Neural cell (in vitro differentiated cells): ENCODE results near the gene SPTA1. TPM values are rescaled to one million over a fixed set of nuclear protein-coding genes. Genes with fewer than 3 reads are reported as not detected.

ENCODE experiments used
- H2AFZ ChIP-seq: fragments of 200-600, 300-800 bp; sonication (generic), shearing (Covaris generic); 2 replicates; pipeline ENCODE4 v1.6.0; 2014; ENCODE audit warnings: low read depth, mild to moderate bottlenecking, antibody characterized with exemption, low read length, moderate library complexity
- H3F3A ChIP-seq: fragments of 200-600 bp; shearing (Covaris generic); 2 replicates; pipeline ENCODE4 v1.6.1; 2016; ENCODE audit warnings: mild to moderate bottlenecking, moderate library complexity, mixed read lengths, antibody characterized with exemption, low read length; ENCODE audit not compliant: insufficient read depth, poor library complexity, severe bottlenecking
- H3K27ac ChIP-seq: fragments of 200-600, 300-800 bp; sonication (generic), shearing (Covaris generic); 2 replicates; pipeline ENCODE4 v1.5.1; 2014; ENCODE audit warnings: mild to moderate bottlenecking, low read length, moderate library complexity
- H3K27me3 ChIP-seq: fragments of 300-800, 200-600 bp; sonication (generic), shearing (Covaris generic); 2 replicates; pipeline ENCODE4 v1.6.0; 2014; ENCODE audit warnings: mild to moderate bottlenecking, low read depth, low read length, moderate library complexity; ENCODE audit not compliant: insufficient read depth
- H3K36me3 ChIP-seq: fragments of 300-800, 200-600 bp; sonication (generic), shearing (Covaris generic); 2 replicates; pipeline ENCODE4 v1.5.1; 2014; ENCODE audit warnings: mild to moderate bottlenecking, antibody characterized with exemption, low read length, moderate library complexity; ENCODE audit not compliant: insufficient read depth
- H3K4me2 ChIP-seq: fragments of 300-800, 200-600 bp; sonication (generic), shearing (Covaris generic); 2 replicates; pipeline ENCODE4 v1.6.0; 2014; ENCODE audit warnings: mild to moderate bottlenecking, low read length
- H3K4me3 ChIP-seq: fragments of 300-800, 200-600 bp; sonication (generic), shearing (Covaris generic); 2 replicates; pipeline ENCODE4 v1.5.1; 2014; ENCODE audit warnings: mild to moderate bottlenecking, low read length, moderate library complexity
- H3K79me2 ChIP-seq: fragments of 200-600 bp; shearing (Covaris generic); replicated peaks from 2 replicates; pipeline ENCODE4 v1.6.0; 2014; ENCODE audit warnings: mild to moderate bottlenecking, low read length, moderate library complexity; ENCODE audit not compliant: insufficient read depth
- H3K9ac ChIP-seq: fragments of 300-800, 200-600 bp; sonication (generic), shearing (Covaris generic); 2 replicates; pipeline ENCODE4 v1.6.1; 2016; ENCODE audit warnings: mild to moderate bottlenecking, low read length, mixed read lengths
- H3K9me2 ChIP-seq: fragments of 200-600 bp; shearing (Covaris generic); 2 replicates; pipeline ENCODE4 v1.6.1; 2016; ENCODE audit warnings: mild to moderate bottlenecking, low read length, mixed read lengths; ENCODE audit not compliant: insufficient read depth
- H3K9me3 ChIP-seq: fragments of 200-600, 300-800 bp; sonication (generic), shearing (Covaris generic); 2 replicates; pipeline ENCODE4 v1.6.1; 2016; ENCODE audit warnings: mild to moderate bottlenecking, mixed run types, low read length, moderate library complexity, mixed read lengths
- H4K20me1 ChIP-seq: fragments of 200-600 bp; shearing (Covaris generic); 2 replicates; pipeline ENCODE4 v1.6.1; 2016; ENCODE audit warnings: mild to moderate bottlenecking, mixed run types; ENCODE audit not compliant: insufficient read depth
- EP300 ChIP-seq: fragments of 450-650 bp; conservative IDR thresholded peaks from 2 replicates; pipeline ENCODE4 v1.6.1; 2014; ENCODE audit warnings: antibody characterized with exemption, mild to moderate bottlenecking, moderate library complexity; ENCODE audit not compliant: poor library complexity, severe bottlenecking
- EZH2 ChIP-seq: fragments of 200-600, 300-800 bp; shearing (Covaris generic), sonication (generic); IDR thresholded peaks from 2 replicates; pipeline ENCODE4 v1.6.1; 2014; ENCODE audit warnings: antibody characterized with exemption, low read length, borderline replicate concordance, mild to moderate bottlenecking; ENCODE audit not compliant: insufficient read depth, poor library complexity, severe bottlenecking
- MXI1 ChIP-seq: fragments of 450-650 bp; conservative IDR thresholded peaks from 2 replicates; pipeline ENCODE4 v1.6.1; 2014; ENCODE audit warnings: antibody characterized with exemption, mild to moderate bottlenecking; ENCODE audit not compliant: poor library complexity, severe bottlenecking
- POLR2AphosphoS5 ChIP-seq: IDR thresholded peaks from 2 replicates; pipeline ENCODE4 v1.6.1; 2012
- RAD21 ChIP-seq: fragments of 450-650 bp; conservative IDR thresholded peaks from 2 replicates; pipeline ENCODE4 v1.6.1; 2014; ENCODE audit warnings: antibody characterized with exemption, mild to moderate bottlenecking, moderate library complexity
- SMC3 ChIP-seq: fragments of 450-650 bp; conservative IDR thresholded peaks from 2 replicates; pipeline ENCODE4 v1.6.1; 2014; ENCODE audit warnings: antibody characterized with exemption, mild to moderate bottlenecking, moderate library complexity; ENCODE audit not compliant: poor library complexity
- TAF1 ChIP-seq: IDR thresholded peaks from 2 replicates; pipeline ENCODE4 v1.6.1; 2012; ENCODE audit warnings: low read depth
- polyA plus RNA-seq: library from polyadenylated mRNA; depleted of rRNA; stranded (reverse); fragments of >200 nt; gene quantifications from 2 replicates; pipeline ENCODE4 v1.2.3, GENCODE V29; 2014
- TF ChIP-seq, protein P1 (sequence below): fragments of 450-650 bp; IDR thresholded peaks from 2 replicates; pipeline ENCODE4 v1.5.1; 2014; ENCODE audit warnings: antibody characterized with exemption, mild to moderate bottlenecking, moderate library complexity; ENCODE audit not compliant: poor library complexity, severe bottlenecking
- TF ChIP-seq, protein P2 (sequence below): IDR thresholded peaks from 2 replicates; pipeline ENCODE4 v1.6.1; 2012; ENCODE audit warnings: borderline replicate concordance

The SPTA1 gene
- polyA plus RNA-seq, 1 donor from 2014 or later = not detected

DNA sequence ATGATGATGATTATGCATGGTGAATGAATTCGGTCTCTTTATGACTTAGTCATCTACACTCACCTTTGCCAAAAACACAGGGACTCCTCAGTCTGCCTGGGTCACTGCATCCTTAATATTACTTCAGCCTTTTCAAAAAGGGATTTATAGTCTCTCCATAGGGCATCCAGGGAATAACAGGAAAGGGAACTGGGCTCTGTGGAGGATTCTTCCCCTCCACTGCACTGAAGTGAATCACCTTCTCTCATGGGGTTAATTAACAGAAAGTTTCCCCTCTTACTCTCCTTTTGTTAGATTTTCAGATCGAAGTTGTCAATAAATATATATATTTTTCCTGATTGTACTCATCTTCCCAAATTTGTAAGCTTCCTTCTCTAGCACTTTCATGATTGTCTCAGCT, 34.1 kb upstream of the SPTA1 start, which contains the start of gene OR6K3:
Gene OR6K3 (minus strand): TSS at position 101 of the 400 bp plus-strand sequence. CDS start 2,605 bp downstream, outside the sequence.
- Histone ChIP-seq H3K36me3 (no peaks in the 10 kb centered on the region), H3K9me2 (no peaks in the 10 kb centered on the region), H3K9me3 (no peaks in the 10 kb centered on the region), H3K79me2 (no peaks in the 10 kb centered on the region), H3K4me2 (no peak within 1 kb of the TSS), H4K20me1 (no peaks in the 10 kb centered on the region), H2AFZ (no peak within 1 kb of the TSS), H3K27me3 (no peaks in the 10 kb centered on the region), H3F3A (no peaks in the 10 kb centered on the region), H3K4me3 (no peak within 1 kb of the TSS), H3K27ac (no peak within 1 kb of the TSS), H3K9ac (no peak within 1 kb of the TSS)
- TF ChIP-seq POLR2AphosphoS5 (no peak), RAD21 (no peak), EZH2 (no peak), TAF1 (no peak), SMC3 (no peak), MXI1 (no peak), EP300 (no peak)
- TF ChIP-seq, protein P1, sequence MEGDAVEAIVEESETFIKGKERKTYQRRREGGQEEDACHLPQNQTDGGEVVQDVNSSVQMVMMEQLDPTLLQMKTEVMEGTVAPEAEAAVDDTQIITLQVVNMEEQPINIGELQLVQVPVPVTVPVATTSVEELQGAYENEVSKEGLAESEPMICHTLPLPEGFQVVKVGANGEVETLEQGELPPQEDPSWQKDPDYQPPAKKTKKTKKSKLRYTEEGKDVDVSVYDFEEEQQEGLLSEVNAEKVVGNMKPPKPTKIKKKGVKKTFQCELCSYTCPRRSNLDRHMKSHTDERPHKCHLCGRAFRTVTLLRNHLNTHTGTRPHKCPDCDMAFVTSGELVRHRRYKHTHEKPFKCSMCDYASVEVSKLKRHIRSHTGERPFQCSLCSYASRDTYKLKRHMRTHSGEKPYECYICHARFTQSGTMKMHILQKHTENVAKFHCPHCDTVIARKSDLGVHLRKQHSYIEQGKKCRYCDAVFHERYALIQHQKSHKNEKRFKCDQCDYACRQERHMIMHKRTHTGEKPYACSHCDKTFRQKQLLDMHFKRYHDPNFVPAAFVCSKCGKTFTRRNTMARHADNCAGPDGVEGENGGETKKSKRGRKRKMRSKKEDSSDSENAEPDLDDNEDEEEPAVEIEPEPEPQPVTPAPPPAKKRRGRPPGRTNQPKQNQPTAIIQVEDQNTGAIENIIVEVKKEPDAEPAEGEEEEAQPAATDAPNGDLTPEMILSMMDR = no peak
- TF ChIP-seq, protein P2, sequence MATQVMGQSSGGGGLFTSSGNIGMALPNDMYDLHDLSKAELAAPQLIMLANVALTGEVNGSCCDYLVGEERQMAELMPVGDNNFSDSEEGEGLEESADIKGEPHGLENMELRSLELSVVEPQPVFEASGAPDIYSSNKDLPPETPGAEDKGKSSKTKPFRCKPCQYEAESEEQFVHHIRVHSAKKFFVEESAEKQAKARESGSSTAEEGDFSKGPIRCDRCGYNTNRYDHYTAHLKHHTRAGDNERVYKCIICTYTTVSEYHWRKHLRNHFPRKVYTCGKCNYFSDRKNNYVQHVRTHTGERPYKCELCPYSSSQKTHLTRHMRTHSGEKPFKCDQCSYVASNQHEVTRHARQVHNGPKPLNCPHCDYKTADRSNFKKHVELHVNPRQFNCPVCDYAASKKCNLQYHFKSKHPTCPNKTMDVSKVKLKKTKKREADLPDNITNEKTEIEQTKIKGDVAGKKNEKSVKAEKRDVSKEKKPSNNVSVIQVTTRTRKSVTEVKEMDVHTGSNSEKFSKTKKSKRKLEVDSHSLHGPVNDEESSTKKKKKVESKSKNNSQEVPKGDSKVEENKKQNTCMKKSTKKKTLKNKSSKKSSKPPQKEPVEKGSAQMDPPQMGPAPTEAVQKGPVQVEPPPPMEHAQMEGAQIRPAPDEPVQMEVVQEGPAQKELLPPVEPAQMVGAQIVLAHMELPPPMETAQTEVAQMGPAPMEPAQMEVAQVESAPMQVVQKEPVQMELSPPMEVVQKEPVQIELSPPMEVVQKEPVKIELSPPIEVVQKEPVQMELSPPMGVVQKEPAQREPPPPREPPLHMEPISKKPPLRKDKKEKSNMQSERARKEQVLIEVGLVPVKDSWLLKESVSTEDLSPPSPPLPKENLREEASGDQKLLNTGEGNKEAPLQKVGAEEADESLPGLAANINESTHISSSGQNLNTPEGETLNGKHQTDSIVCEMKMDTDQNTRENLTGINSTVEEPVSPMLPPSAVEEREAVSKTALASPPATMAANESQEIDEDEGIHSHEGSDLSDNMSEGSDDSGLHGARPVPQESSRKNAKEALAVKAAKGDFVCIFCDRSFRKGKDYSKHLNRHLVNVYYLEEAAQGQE = no peak

- no peaks in the 10 kb centered on the region for H3K9me2 ChIP-seq
- no peak for TF ChIP-seq SMC3
- no peak for TF ChIP-seq EP300
- TF ChIP-seq, protein P2 = no peak
- TF ChIP-seq TAF1 = no peak
- no peak for TF ChIP-seq MXI1
- TF ChIP-seq EZH2 = no peak
- TF ChIP-seq, protein P1 = no peak
- TF ChIP-seq RAD21 = no peak
- TF ChIP-seq POLR2AphosphoS5 = no peak
- no peak overlapping the region for H3K4me2 ChIP-seq
- no peaks in the 10 kb centered on the region for H4K20me1 ChIP-seq
- H3F3A ChIP-seq = no peaks in the 10 kb centered on the region
- H3K36me3 ChIP-seq = no peaks in the 10 kb centered on the region
- H3K79me2 ChIP-seq = no peaks in the 10 kb centered on the region
- H3K4me3 ChIP-seq = no peak overlapping the region
- no peaks in the 10 kb centered on the region for H3K9me3 ChIP-seq
- no peak overlapping the region for H2AFZ ChIP-seq
- no peak overlapping the region for H3K27ac ChIP-seq
- no peak overlapping the region for H3K9ac ChIP-seq
- no peaks in the 10 kb centered on the region for H3K27me3 ChIP-seq
These were observed 33.1 kb upstream of the SPTA1 start for GRCh38 chr1:158719664-158720063.
